Neutrophil (primary cell): ENCODE results near the gene MCAT.
"Not testable (repeated sequence)": the region's sequence is repeated elsewhere in the genome, so short reads cannot be mapped to it uniquely, and the experiment has no call there.

Experiments
- H3K27ac ChIP-seq: fragments of 200-600 bp; sonication (generic); 2 replicates; pipeline ENCODE4 v1.5.1; 2016; ENCODE audit warnings: mild to moderate bottlenecking, moderate library complexity
- H3K27me3 ChIP-seq: fragments of 200-600 bp; sonication (generic); 2 replicates; pipeline ENCODE4 v1.6.0; 2016; ENCODE audit warnings: mild to moderate bottlenecking
- H3K36me3 ChIP-seq: fragments of 200-600 bp; sonication (generic); 2 replicates; pipeline ENCODE4 v1.5.1; 2017
- H3K4me1 ChIP-seq, 2 experiments: fragments of 200-600 bp in 1 of 2; sonication (generic) in 1 of 2; 1 replicate in 1 of 2; 2 replicates in 1 of 2; pipeline versions ENCODE4 v1.5.1 to v1.6.1; 2013 to 2016; ENCODE audit warnings: low read depth in 1 of 2, low read length in 1 of 2, mild to moderate bottlenecking in 1 of 2, moderate library complexity in 1 of 2; ENCODE audit not compliant: control insufficient read depth in 1 of 2, insufficient read depth in 1 of 2
- H3K4me3 ChIP-seq, 2 experiments: fragments of 200-600 bp in 1 of 2; sonication (generic) in 1 of 2; 1 replicate in 1 of 2; 2 replicates in 1 of 2; pipeline ENCODE4 v1.5.1; 2013 to 2016; ENCODE audit warnings: low read depth in 1 of 2, low read length in 1 of 2, mild to moderate bottlenecking in 1 of 2, moderate library complexity in 1 of 2
- H3K9me3 ChIP-seq: fragments of 200-600 bp; sonication (generic); 2 replicates; pipeline ENCODE4 v1.5.1; 2016
- TF ChIP-seq, protein P1 (sequence below): fragments of 200-600 bp; sonication (generic); IDR thresholded peaks from 2 replicates; pipeline ENCODE4 v1.5.1; 2016; ENCODE audit warnings: antibody characterized with exemption

The MCAT gene

GRCh38 chr22:43151251-43152002 is 8.2 kb upstream of the MCAT start, which contains the start of gene TSPO:
Gene TSPO, plus strand, starts transcription at chr22:43151559. Its CDS starts 7,680 bp downstream, at chr22:43159239.
- no peaks in the 10 kb centered on the region for H3K27me3 ChIP-seq
- no peaks in the 10 kb centered on the region for H3K9me3 ChIP-seq
- peaks cover 79 to 90% of the 10 kb centered on the region in 2 experiments for H3K4me1 ChIP-seq
- peaks cover 9% of the 10 kb centered on the region for H3K36me3 ChIP-seq
- TF ChIP-seq, protein P1, sequence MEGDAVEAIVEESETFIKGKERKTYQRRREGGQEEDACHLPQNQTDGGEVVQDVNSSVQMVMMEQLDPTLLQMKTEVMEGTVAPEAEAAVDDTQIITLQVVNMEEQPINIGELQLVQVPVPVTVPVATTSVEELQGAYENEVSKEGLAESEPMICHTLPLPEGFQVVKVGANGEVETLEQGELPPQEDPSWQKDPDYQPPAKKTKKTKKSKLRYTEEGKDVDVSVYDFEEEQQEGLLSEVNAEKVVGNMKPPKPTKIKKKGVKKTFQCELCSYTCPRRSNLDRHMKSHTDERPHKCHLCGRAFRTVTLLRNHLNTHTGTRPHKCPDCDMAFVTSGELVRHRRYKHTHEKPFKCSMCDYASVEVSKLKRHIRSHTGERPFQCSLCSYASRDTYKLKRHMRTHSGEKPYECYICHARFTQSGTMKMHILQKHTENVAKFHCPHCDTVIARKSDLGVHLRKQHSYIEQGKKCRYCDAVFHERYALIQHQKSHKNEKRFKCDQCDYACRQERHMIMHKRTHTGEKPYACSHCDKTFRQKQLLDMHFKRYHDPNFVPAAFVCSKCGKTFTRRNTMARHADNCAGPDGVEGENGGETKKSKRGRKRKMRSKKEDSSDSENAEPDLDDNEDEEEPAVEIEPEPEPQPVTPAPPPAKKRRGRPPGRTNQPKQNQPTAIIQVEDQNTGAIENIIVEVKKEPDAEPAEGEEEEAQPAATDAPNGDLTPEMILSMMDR: no peak
- H3K4me3 ChIP-seq: peak within 1 kb of the TSS; percentile 95 to 98
- peak within 1 kb of the TSS; percentile 93 for H3K27ac ChIP-seq

DNA sequence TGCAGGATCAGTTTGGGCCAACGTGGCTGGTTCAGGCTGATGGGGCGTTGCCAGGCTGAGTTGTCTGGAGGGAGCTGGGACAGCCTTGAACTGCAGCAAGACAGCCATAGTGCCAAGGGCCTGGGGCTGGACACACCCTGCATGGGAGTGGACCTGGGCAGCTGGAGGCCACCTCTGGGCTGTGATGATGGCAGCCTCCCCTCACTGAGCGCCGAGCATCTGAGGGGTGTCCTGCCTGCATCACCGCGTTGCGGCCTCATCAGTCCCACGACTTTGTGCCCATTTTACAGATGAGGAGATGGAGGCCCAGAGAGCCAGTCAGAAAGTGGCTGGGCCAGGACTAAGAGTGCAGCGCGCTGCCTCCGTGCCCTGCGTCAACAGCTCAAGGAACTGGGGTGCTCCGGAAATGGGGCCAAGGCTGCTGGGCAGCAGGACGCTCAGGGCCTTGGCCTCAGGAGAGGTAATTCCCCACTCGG is 7.6 kb upstream of the MCAT start:
- no peaks in the 10 kb centered on the region for H3K27me3 ChIP-seq
- H3K36me3 ChIP-seq: peaks cover 2% of the 10 kb centered on the region
- TF ChIP-seq, protein P1: no peak
- no peaks in the 10 kb centered on the region for H3K9me3 ChIP-seq
- peaks cover 79 to 91% of the 10 kb centered on the region in 2 experiments for H3K4me1 ChIP-seq
- peak overlapping the region; percentile 93 for H3K27ac ChIP-seq
- peak overlapping the region; percentile 95 to 98 for H3K4me3 ChIP-seq

DNA sequence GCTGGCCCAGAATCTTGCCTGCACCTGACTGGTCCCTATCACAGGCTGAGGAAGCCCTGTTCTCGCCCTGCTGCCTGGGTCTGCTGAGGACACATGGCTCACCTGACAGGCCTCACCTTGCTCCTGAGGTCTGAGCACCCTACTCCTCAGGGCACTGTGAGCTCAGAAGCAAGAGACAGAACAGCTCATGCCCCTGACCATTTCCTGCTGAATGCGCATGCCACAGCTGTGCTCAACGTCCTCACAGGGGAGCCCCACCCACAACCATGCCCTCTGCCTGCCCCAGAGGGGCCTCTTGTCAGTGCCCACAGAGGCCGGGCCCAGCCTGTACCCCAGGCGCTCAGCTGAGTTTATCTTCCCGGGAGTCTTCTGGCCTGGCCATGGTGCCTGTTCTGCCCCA is 5.4 kb upstream of the MCAT start:
- H3K27ac ChIP-seq: peak overlapping the region; percentile 91
- H3K27me3 ChIP-seq: no peaks in the 10 kb centered on the region
- peaks cover 75 to 92% of the 10 kb centered on the region in 2 experiments for H3K4me1 ChIP-seq
- H3K36me3 ChIP-seq: no peaks in the 10 kb centered on the region
- H3K4me3 ChIP-seq: peak overlapping the region; percentile 22 to 50
- TF ChIP-seq, protein P1: no peak
- no peaks in the 10 kb centered on the region for H3K9me3 ChIP-seq

DNA sequence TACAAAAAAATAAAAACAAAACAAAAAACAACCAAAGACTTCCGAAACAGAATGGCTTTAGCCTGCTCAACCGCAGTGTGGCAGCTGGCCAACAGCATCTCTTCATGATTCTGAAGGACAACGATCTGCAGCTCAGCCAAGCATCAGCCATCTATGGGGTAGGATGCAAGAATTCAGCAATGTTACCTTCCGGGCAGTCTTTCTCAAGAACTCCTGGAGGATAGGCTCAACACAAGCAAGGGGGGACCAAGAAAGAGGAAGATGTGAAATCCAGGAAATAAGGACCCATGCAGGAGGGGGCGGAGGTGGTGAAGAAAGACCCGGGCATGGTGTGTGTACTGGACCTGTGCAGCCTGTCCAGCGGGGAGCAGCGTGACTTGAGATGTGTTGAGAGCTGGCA is 4.6 kb upstream of the MCAT start:
- H3K4me1 ChIP-seq: peaks cover 82 to 90% of the 10 kb centered on the region in 2 experiments
- no peaks in the 10 kb centered on the region for H3K36me3 ChIP-seq
- H3K27me3 ChIP-seq: no peaks in the 10 kb centered on the region
- H3K9me3 ChIP-seq: no peaks in the 10 kb centered on the region
- H3K4me3 ChIP-seq: peak overlapping the region; percentile 50 to 53
- TF ChIP-seq, protein P1: no peak
- H3K27ac ChIP-seq: peak overlapping the region; percentile 91

DNA sequence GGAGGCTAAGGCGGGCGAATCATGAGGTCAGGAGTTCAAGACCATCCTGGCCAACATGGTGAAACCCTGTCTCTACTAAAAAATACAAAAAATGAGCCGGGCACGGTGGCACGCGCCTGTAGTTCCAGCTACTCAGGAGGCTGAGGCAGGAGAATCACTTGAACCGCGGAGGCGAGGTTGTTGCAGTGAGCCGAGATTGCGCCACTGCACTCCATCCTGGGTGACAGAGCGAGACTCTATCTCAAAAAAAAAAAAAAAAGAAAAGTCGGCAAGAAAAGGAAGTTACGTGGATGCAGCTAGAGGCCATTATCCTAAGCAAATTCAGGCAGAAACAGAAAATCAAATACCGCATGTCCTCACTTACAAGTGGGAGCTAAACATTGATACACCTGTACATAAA is 3.1 kb upstream of the MCAT start:
- Histone ChIP-seq H3K4me1 (peaks cover 87 to 88% of the 10 kb centered on the region in 2 experiments), H3K4me3 (peak overlapping the region; percentile 50 to 53), H3K27ac (peak overlapping the region; percentile 91)
- not testable (repeated sequence) for H3K27me3 ChIP-seq, H3K36me3 ChIP-seq, H3K9me3 ChIP-seq

- peaks cover 78 to 80% of the 10 kb centered on the region in 2 experiments for H3K4me1 ChIP-seq
- not testable (repeated sequence) for H3K9me3 ChIP-seq, H3K27me3 ChIP-seq, H3K36me3 ChIP-seq
- peak overlapping the region in 1 of 2 experiments; percentile 50 for H3K4me3 ChIP-seq
- peak overlapping the region; percentile 91 for H3K27ac ChIP-seq
Observed at GRCh38 chr22:43145371-43145770, 2.2 kb upstream of the MCAT start.
